GM19099 (cell line): Measurements from ENCODE around the gene SIRPG.

ENCODE experiments used
- POLR2A ChIP-seq: IDR thresholded peaks from 3 replicates; pipeline ENCODE4 v1.6.1; 2011; ENCODE audit warnings: low read depth; ENCODE audit not compliant: insufficient read length; ENCODE audit errors: extremely low read depth

The SIRPG gene

DNA sequence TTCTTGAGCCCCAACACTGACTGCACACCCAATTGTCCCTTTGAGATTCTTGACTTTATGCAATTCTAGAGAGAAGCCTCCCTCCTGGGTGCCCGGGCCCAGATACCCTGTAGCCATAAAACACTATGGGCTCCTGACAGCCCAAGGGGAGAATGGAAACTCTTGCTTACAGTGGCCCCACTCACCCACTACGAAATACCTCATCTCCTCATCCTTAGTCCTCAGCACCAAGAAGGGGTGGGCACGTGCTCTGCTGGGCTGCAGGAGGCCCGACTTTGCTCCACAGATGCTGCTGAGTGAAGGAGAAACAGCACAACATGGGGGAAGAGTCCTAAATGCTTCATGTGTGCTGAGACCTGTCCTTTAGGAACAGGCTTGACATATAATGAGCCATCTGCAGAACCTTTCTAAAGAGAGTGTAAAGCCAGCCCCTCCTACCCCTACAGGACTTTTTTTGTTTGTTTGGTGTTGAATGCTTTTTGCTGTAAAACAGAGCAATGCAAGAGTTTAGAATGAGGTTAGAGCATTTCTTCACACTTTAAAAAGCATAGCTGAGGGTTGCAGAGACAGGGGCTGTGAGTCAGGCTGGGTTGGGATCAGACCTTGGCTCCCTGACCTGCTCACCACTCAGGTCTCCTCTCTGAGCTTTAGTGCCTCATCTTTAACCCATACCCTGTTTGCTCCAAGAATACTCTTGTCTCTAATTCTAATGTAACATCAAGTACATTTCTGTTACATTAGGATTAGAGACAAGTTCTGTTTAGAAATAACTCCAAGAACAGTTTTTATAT lies 17.6 kb upstream of the SIRPG start:
- no peak for TF ChIP-seq POLR2A

DNA sequence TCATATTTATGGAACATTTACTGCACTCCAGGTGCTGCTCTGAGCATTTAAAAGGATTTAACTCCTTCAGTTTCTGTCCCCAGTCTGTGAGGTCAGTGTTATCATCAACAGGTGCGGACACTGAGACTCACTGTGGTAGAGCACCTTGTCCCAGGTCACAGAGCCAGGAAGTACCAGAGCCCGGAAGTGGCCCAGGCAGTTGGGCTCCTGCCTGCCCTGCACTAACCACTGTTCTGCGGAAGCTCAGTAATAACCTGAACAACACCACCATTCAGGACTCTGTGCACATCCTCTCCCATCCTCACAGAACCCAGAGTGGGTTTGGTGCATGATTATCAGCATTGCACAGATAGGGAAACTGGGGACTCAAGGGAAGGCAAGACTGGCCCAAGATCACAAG lies 16.8 kb upstream of the SIRPG start:
- no peak for TF ChIP-seq POLR2A

- no peak for TF ChIP-seq POLR2A
Measured at GRCh38 chr20:1673424-1673823, 15.8 kb upstream of the SIRPG start.

- no peak for TF ChIP-seq POLR2A
Measured at GRCh38 chr20:1672728-1673127, 15.1 kb upstream of the SIRPG start.

DNA sequence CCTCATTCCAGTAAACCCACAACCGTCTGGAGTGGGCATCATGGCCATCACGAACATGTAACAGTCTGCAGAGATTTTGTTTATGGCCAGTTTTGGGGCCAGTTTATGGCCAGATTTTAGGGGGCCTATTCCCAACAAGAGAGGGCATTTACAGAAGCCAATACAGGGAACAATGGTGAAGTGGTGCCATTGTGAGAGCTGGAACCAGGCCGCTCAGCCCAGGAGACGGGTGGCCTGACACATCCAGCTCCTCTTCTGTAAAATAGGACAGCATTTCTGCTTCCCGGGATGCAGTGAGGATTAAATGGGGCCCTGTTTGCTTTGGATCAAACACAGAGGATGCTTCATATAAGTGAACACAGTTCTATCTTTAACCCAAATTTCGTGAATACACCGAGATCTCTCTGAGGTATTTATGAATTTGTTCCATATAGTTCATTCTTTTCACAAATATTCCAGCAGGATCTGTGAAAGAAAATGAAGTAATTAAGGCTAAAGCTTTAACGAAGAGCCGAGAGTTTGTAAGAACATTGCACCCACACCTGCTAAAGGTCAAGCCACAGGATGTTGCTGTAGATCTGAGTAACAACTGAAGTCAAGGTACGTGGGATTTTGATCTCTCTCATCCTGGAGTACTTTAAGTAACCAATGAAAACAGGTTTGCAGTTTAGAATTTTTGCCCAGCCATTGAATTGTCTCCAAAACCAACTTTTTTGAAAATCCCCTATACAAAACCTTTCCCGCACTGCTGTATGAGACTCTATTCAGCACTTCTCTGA lies 14.5 kb upstream of the SIRPG start:
- no peak for TF ChIP-seq POLR2A

- TF ChIP-seq POLR2A = no peak
Measured at GRCh38 chr20:1669304-1669703, 11.7 kb upstream of the SIRPG start.

DNA sequence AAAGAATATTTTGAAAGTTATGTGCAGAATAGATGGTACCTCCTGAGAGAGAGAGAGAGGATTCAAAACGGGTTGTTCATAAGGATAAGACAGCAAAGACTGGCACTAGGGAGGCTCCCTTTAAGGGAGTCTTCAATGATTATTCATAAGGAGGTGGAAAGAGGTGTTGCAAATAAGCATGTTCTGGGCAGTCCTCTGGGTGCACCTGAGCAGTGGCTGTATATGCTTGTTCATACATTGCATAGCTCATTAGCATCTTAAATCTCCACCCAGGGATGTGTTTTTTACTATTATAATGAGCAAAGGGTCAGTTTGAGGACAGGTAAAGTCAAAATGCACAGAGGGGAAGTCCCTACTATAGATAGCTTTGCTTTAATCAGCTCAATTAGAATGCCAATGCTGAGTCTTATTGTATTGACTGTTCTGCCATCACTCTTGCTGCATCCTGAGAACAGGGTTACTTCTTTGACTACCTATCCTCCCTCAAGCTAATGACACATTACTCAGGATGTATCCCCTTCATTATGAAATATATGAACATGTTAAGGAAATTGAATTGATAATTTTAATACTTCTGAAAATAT lies 10.0 kb upstream of the SIRPG start:
- no peak for TF ChIP-seq POLR2A

- no peak for TF ChIP-seq POLR2A
Measured at GRCh38 chr20:1666802-1667201, 9.2 kb upstream of the SIRPG start.

DNA sequence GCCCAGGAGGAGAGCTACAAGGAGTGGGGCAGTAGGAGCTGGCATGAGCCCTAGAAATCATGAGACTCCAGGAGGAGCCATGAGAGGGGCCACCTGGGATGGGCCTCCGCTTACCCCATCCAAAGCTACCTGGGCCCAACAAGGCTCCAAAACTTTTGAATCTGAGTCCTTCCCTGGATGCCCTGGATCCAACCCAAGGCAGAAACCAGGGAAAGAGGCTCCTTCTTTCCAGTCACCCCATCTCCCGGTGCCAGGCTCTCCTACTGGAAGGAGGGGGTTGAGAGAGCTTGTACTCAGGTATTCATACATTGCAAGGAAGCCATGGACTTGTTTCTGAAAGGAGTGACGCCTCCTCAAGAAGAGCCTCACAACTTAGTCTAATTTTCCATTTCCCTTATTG lies 7.8 kb upstream of the SIRPG start:
- TF ChIP-seq POLR2A = no peak

DNA sequence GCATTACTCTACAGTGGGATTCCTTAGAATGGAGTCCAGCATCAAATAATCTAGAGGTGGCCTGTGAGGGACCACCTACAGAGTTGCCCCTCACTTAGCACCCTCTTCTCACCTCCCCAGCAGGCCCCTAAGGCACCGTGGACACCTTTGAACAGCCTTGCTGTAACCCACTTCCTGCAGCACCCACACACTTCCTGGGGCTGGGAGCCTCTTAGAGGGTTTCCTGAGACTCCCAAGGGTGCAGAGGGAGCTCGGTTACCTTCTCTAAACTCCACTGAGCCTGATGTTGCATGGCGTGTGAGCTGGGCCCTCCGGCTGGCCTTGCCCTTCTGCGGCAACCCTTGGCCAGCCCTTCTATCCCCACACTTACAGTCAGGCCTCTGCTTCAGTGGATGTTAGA lies 7.3 kb upstream of the SIRPG start:
- no peak for TF ChIP-seq POLR2A

GRCh38 chr20:1663917-1664316 lies 6.3 kb upstream of the SIRPG start:
- TF ChIP-seq POLR2A = no peak

GRCh38 chr20:1661542-1662299 lies 4.1 kb upstream of the SIRPG start:
- TF ChIP-seq POLR2A = no peak

GRCh38 chr20:1660246-1660645 lies 2.7 kb upstream of the SIRPG start:
- no peak for TF ChIP-seq POLR2A

DNA sequence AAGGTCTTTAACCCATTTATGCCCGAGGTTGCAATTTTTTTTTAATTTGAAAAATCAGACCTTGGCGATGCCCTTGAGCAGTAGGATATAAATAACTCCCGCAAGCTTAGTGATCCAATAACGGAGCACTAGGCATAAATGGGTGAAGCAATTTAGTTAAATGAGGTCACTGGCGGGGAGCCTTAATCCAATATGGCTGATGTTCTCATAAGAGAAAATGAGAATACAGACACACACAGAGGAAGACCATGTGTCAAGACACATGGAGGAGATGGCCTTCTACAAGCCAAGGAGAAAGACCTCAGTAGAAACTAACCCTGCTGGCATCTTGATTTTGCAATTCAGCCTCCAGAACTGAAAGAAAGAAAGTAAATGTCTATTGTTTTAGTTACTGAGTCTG lies 735 bp downstream of the SIRPG start:
- no peak for TF ChIP-seq POLR2A

GRCh38 chr20:1654996-1655395 lies 2.6 kb downstream of the SIRPG start:
- no peak for TF ChIP-seq POLR2A
